ENCODE results near the gene MTA2.
A peak's percentile ranks its signal among the peaks of the same experiment; 100 is the strongest.
"Not testable (repeated sequence)": the region's sequence is repeated elsewhere in the genome, so short reads cannot be mapped to it uniquely, and the experiment has no call there.

MTA2 gene

GRCh38 chr11:62601372-62602140, at the start of gene MTA2:
Gene MTA2 (minus strand): TSS chr11:62601865. CDS start chr11:62601450, 415 bp downstream.
- peak; percentile 99 for DNase-seq

GRCh38 chr11:62650283-62650682, 48.6 kb upstream of the MTA2 start:
- DNase-seq: not testable (repeated sequence)

GRCh38 chr11:62649486-62649885, 47.8 kb upstream of the MTA2 start:
- no peak for DNase-seq

GRCh38 chr11:62648967-62649364, 47.3 kb upstream of the MTA2 start:
- no peak for DNase-seq

GRCh38 chr11:62648185-62648966, 46.7 kb upstream of the MTA2 start:
- DNase-seq: no peak

- no peak for DNase-seq
These were observed 45.9 kb upstream of the MTA2 start for GRCh38 chr11:62647609-62648005.

GRCh38 chr11:62646825-62647608, 45.4 kb upstream of the MTA2 start:
- no peak for DNase-seq

- DNase-seq: peak; percentile 98 to 99
These were observed 44.5 kb upstream of the MTA2 start, which contains the start of gene GANAB for GRCh38 chr11:62645946-62646824. Gene GANAB (minus strand): TSS chr11:62646613. CDS start chr11:62646599, 14 bp downstream.

GRCh38 chr11:62645671-62645945, 43.9 kb upstream of the MTA2 start:
- no peak for DNase-seq

- DNase-seq: no peak
These were observed 42.6 kb upstream of the MTA2 start for GRCh38 chr11:62644220-62644619.

- no peak for DNase-seq
These were observed 30.8 kb upstream of the MTA2 start for GRCh38 chr11:62632492-62632891.

- DNase-seq: peak; percentile 20 to 29
These were observed 26.0 kb upstream of the MTA2 start for GRCh38 chr11:62627713-62628112.

GRCh38 chr11:62622476-62623089, 20.9 kb upstream of the MTA2 start:
- no peak for DNase-seq

- DNase-seq: peak; percentile 99
These were observed 20.2 kb upstream of the MTA2 start, which contains the start of gene B3GAT3 for GRCh38 chr11:62621567-62622470. Gene B3GAT3 (minus strand): TSS chr11:62621986. CDS start chr11:62621947, 39 bp downstream.

- DNase-seq: no peak
These were observed 19.4 kb upstream of the MTA2 start for GRCh38 chr11:62621027-62621566.

- not testable (repeated sequence) for DNase-seq
These were observed 15.3 kb upstream of the MTA2 start for GRCh38 chr11:62616957-62617356.

GRCh38 chr11:62615521-62615920, 13.9 kb upstream of the MTA2 start:
- no peak for DNase-seq

- DNase-seq: no peak
These were observed 12.6 kb upstream of the MTA2 start for GRCh38 chr11:62614275-62614674.

- no peak for DNase-seq
These were observed 11.7 kb upstream of the MTA2 start for GRCh38 chr11:62613291-62613778.

All from CD4-positive, alpha-beta T cell treated with Interleukin-4 for 1 hour (primary cell).